Measurements from ENCODE around the gene NF1.
"Not testable (repeated sequence)": the region's sequence is repeated elsewhere in the genome, so short reads cannot be mapped to it uniquely, and the experiment has no call there.

The NF1 gene

DNA sequence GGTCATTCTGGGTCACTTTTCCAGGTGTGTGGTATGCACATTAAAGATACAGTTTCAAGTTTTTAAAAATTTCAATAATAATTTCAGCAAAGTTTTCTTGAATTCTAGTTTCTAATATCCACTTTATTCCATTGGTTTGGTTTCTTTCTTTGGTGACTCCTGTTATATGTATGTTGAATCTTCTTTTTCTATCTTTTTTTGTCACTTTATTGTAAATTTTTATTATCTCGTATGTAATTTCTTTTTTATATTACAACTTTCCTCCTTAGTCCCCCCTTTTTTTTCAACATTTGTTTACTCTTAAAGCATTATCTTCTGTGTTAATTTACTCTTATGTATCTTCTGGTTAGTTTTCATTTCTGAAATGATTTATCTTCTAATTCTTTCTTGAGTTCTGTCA lies 57.5 kb downstream of the NF1 start:
- Histone ChIP-seq H3K4me1 (ENCODE audit: low read length) (no peaks in the 10 kb centered on the region), H3K27ac (ENCODE audit: low read length) (no peak overlapping the region), H3K36me3 (replicated peaks; ENCODE audit: insufficient read depth, low read length) (no peaks in the 10 kb centered on the region), H3K4me3 (ENCODE audit: low read length) (no peak overlapping the region), H2AFZ (ENCODE audit: low read length) (no peak overlapping the region), H3K27me3 (replicated peaks; ENCODE audit: insufficient read depth, low read length) (no peaks in the 10 kb centered on the region), H3K9ac (ENCODE audit: low read length) (no peak overlapping the region), H4K20me1 (ENCODE audit: insufficient read depth, low read length) (no peaks in the 10 kb centered on the region), H3K4me2 (ENCODE audit: low read depth, low read length) (no peak overlapping the region), H3K79me2 (ENCODE audit: low read length) (no peaks in the 10 kb centered on the region), H3F3A (ENCODE audit: insufficient read depth, low read length) (no peaks in the 10 kb centered on the region), H3K9me3 (replicated peaks; ENCODE audit: insufficient read depth, low read length) (no peaks in the 10 kb centered on the region), H3K9me2 (replicated peaks; ENCODE audit: insufficient read depth, low read length) (no peaks in the 10 kb centered on the region)
- TF ChIP-seq EZH2phosphoT487 (IDR thresholded peaks at IDR 0.05; ENCODE audit: low read length) = no peak
- TF ChIP-seq, protein P1, sequence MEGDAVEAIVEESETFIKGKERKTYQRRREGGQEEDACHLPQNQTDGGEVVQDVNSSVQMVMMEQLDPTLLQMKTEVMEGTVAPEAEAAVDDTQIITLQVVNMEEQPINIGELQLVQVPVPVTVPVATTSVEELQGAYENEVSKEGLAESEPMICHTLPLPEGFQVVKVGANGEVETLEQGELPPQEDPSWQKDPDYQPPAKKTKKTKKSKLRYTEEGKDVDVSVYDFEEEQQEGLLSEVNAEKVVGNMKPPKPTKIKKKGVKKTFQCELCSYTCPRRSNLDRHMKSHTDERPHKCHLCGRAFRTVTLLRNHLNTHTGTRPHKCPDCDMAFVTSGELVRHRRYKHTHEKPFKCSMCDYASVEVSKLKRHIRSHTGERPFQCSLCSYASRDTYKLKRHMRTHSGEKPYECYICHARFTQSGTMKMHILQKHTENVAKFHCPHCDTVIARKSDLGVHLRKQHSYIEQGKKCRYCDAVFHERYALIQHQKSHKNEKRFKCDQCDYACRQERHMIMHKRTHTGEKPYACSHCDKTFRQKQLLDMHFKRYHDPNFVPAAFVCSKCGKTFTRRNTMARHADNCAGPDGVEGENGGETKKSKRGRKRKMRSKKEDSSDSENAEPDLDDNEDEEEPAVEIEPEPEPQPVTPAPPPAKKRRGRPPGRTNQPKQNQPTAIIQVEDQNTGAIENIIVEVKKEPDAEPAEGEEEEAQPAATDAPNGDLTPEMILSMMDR (IDR thresholded peaks at IDR 0.05; ENCODE audit: low read length) = no peak
- no peak for TF ChIP-seq EZH2 (optimal IDR thresholded peaks at IDR 0.05; ENCODE audit: low read depth, low read length)
- no peak for DNase-seq

DNA sequence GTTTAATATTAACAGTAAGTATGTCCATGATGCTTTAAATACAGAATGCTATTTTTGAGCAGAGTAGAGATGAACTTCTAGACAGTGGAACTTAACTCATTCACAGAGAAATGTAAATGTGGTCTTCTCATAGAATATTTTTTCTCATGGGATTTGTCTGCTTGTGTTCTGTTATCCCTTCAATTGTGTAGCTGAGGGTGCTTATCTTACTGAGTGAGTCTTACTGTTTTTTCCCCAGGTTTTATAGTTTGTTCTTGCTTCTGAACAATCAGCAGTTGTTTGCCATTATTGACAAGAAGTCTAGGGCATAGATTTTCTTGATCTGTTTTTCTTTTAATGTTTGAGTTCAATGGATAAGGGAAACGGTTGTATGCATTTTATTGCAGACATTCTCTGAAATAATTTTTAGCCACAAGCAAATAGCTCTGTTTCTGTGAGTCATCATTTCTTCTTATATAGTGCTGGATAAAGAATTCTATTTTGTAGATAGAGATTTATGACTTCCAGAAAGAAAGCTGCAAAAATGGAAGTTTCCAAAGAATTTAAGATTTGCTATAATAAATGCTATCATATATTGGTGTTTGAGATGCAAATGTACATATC lies 60.5 kb downstream of the NF1 start:
- H3K79me2 ChIP-seq (ENCODE audit: low read length) = no peaks in the 10 kb centered on the region
- H3K27me3 ChIP-seq (replicated peaks; ENCODE audit: insufficient read depth, low read length) = no peaks in the 10 kb centered on the region
- H3K9ac ChIP-seq (ENCODE audit: low read length) = no peak overlapping the region
- H3K27ac ChIP-seq (ENCODE audit: low read length) = no peak overlapping the region
- no peaks in the 10 kb centered on the region for H4K20me1 ChIP-seq (ENCODE audit: insufficient read depth, low read length)
- no peak overlapping the region for H3K4me2 ChIP-seq (ENCODE audit: low read depth, low read length)
- no peak overlapping the region for H2AFZ ChIP-seq (ENCODE audit: low read length)
- DNase-seq = no peak
- H3K4me1 ChIP-seq (ENCODE audit: low read length) = peaks cover 9% of the 10 kb centered on the region; the same call in 1 of the 2 replicates
- TF ChIP-seq, protein P1 (IDR thresholded peaks at IDR 0.05; ENCODE audit: low read length) = no peak
- TF ChIP-seq EZH2phosphoT487 (IDR thresholded peaks at IDR 0.05; ENCODE audit: low read length) (no peak), EZH2 (optimal IDR thresholded peaks at IDR 0.05; ENCODE audit: low read depth, low read length) (no peak)
- no peak overlapping the region for H3K4me3 ChIP-seq (ENCODE audit: low read length)
- no peaks in the 10 kb centered on the region for H3K36me3 ChIP-seq (replicated peaks; ENCODE audit: insufficient read depth, low read length)
- H3F3A ChIP-seq (ENCODE audit: insufficient read depth, low read length) = no peaks in the 10 kb centered on the region
- no peaks in the 10 kb centered on the region for H3K9me2 ChIP-seq (replicated peaks; ENCODE audit: insufficient read depth, low read length)
- no peaks in the 10 kb centered on the region for H3K9me3 ChIP-seq (replicated peaks; ENCODE audit: insufficient read depth, low read length)

DNA sequence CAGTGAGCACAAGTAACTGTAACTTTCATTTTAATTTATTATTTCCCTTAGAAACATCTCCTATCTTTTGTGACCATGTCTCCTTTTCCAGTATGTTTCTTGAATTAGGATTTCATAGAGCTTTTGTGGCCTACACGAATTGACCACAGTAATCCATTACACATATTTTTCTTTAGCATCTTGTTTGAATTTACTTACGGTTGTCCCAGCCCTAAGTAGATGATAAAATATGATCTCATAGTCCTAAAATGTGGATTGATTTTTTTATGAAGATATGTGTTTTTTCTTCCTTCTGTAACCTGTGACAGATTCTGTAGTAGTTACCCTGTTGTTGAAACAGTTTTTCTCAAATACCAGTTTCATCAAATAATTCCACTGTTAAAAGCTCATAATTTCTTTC lies 61.5 kb downstream of the NF1 start:
- Histone ChIP-seq H3K4me2 (ENCODE audit: low read depth, low read length) (no peak overlapping the region), H3K79me2 (ENCODE audit: low read length) (no peaks in the 10 kb centered on the region), H3F3A (ENCODE audit: insufficient read depth, low read length) (no peaks in the 10 kb centered on the region), H3K27me3 (replicated peaks; ENCODE audit: insufficient read depth, low read length) (no peaks in the 10 kb centered on the region), H2AFZ (ENCODE audit: low read length) (no peak overlapping the region), H3K9me3 (replicated peaks; ENCODE audit: insufficient read depth, low read length) (no peaks in the 10 kb centered on the region), H3K36me3 (replicated peaks; ENCODE audit: insufficient read depth, low read length) (no peaks in the 10 kb centered on the region), H3K9me2 (replicated peaks; ENCODE audit: insufficient read depth, low read length) (no peaks in the 10 kb centered on the region), H3K27ac (ENCODE audit: low read length) (no peak overlapping the region), H3K4me3 (ENCODE audit: low read length) (no peak overlapping the region), H3K4me1 (ENCODE audit: low read length) (peaks cover 9% of the 10 kb centered on the region; the same call in 1 of the 2 replicates), H3K9ac (ENCODE audit: low read length) (no peak overlapping the region), H4K20me1 (ENCODE audit: insufficient read depth, low read length) (no peaks in the 10 kb centered on the region)
- DNase-seq = no peak
- TF ChIP-seq EZH2 (optimal IDR thresholded peaks at IDR 0.05; ENCODE audit: low read depth, low read length) = no peak
- TF ChIP-seq, protein P1 (IDR thresholded peaks at IDR 0.05; ENCODE audit: low read length) = no peak

DNA sequence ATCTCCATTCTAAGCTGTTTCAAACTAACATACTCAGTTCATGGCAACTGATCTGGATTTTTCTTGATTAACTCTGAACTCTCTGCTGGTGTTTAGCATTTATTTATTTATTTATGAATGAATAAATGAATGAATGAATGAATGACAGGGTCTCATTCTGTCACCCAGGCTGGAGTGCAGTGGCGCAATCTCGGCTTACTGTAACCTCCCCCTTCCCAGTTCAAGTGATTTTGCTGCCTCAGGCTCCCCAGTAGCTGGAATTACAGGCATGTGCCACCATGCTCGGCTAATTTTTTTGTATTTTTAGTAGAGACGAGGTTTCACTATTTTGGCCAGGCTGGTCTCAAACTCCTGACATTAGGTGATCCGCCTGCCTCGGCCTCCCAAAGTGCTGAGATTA lies 62.1 kb downstream of the NF1 start:
- H3K79me2 ChIP-seq (ENCODE audit: low read length); H3F3A ChIP-seq (ENCODE audit: insufficient read depth, low read length): not testable (repeated sequence)

More for the DNA sequence above, 62.1 kb downstream of the NF1 start:
- not testable (repeated sequence) for H3K27ac ChIP-seq (ENCODE audit: low read length); H3K4me1 ChIP-seq (ENCODE audit: low read length); H3K9me2 ChIP-seq (replicated peaks; ENCODE audit: insufficient read depth, low read length); H3K4me3 ChIP-seq (ENCODE audit: low read length); H3K9ac ChIP-seq (ENCODE audit: low read length); H3K9me3 ChIP-seq (replicated peaks; ENCODE audit: insufficient read depth, low read length); H2AFZ ChIP-seq (ENCODE audit: low read length); H4K20me1 ChIP-seq (ENCODE audit: insufficient read depth, low read length); H3K36me3 ChIP-seq (replicated peaks; ENCODE audit: insufficient read depth, low read length); DNase-seq; H3K27me3 ChIP-seq (replicated peaks; ENCODE audit: insufficient read depth, low read length); H3K4me2 ChIP-seq (ENCODE audit: low read depth, low read length)
